ENCODE data around the gene NFAM1.

Gene NFAM1

DNA sequence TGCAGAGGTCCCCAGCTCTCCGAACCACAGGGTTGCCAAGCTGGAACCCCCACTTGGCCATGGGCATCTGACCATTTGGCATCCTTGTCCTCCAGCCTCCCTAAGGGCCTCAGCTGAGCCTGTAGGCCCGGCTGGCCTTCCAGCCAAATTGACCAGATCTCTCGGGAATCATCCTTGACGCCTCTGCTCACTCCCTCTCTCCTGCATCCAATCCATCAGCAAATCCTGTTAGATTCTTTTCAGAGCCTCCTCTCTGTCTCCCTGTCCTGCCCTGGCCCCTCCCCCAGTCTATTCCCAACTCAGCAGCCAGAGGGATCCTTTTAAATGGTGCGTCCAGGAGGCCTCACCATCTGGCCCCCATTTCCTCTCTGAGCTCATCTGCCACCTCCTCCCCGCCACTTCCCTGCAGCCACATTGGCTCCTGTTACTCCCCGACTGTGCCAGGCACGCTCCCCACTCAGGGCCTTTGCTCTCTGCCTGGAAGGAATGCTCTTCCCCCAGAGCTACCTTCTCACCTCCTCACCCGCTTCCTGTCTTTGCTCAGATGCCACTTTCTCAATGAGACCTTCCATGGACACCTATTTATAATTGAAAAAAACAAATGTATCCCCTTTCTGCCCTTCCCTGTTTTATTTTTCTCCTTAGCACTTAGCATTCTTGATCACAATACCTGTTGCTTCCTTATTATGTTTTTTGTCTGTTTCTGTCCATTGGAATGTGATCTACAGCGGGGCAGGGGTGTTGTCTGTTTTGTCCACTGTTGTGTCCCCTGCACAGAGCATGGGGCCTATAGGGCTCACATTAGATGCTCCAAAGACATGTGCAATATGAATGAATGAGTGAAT is 78.1 kb downstream of the NFAM1 start:
- Histone ChIP-seq H3K27me3 (ENCODE audit: control insufficient read depth, insufficient read depth, low read length) (no peaks in the 10 kb centered on the region), H3K4me1 (ENCODE audit: control insufficient read depth, insufficient read depth, low read length) (peaks cover 9% of the 10 kb centered on the region), H3K9me3 (ENCODE audit: control insufficient read depth, insufficient read depth, low read length) (no peaks in the 10 kb centered on the region), H3K9ac (ENCODE audit: low read depth, low read length) (no peak overlapping the region), H3K27ac (ENCODE audit: low read depth, low read length) (no peak overlapping the region), H3K4me3 (ENCODE audit: low read depth, low read length) (no peak overlapping the region), H3K36me3 (ENCODE audit: control insufficient read depth, insufficient read depth, low read length) (no peaks in the 10 kb centered on the region)

DNA sequence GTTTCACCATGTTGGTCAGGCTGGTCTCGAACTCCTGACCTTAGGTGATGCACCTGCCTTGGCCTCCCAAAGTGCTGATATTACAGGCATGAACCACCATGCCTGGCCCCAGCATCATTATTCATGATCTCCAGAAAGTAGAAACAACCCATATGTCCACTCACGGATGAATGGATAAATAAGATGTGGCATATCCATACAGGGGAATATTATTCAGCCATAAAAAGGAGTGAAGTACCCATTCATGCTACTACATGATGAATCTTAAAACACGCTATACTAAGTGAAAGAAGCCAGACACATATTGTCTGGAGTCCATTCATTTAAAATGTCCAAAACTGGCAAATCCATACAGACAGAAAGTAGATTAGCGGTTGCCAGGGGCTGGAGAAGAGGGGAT is 81.8 kb downstream of the NFAM1 start:
- Histone ChIP-seq H3K27ac (ENCODE audit: low read depth, low read length) (no peak overlapping the region), H3K4me3 (ENCODE audit: low read depth, low read length) (no peak overlapping the region), H3K4me1 (ENCODE audit: control insufficient read depth, insufficient read depth, low read length) (peaks cover 16% of the 10 kb centered on the region), H3K9ac (ENCODE audit: low read depth, low read length) (no peak overlapping the region), H3K9me3 (ENCODE audit: control insufficient read depth, insufficient read depth, low read length) (no peaks in the 10 kb centered on the region), H3K36me3 (ENCODE audit: control insufficient read depth, insufficient read depth, low read length) (no peaks in the 10 kb centered on the region), H3K27me3 (ENCODE audit: control insufficient read depth, insufficient read depth, low read length) (peaks cover 3% of the 10 kb centered on the region; the same call in 1 of the 2 replicates)

DNA sequence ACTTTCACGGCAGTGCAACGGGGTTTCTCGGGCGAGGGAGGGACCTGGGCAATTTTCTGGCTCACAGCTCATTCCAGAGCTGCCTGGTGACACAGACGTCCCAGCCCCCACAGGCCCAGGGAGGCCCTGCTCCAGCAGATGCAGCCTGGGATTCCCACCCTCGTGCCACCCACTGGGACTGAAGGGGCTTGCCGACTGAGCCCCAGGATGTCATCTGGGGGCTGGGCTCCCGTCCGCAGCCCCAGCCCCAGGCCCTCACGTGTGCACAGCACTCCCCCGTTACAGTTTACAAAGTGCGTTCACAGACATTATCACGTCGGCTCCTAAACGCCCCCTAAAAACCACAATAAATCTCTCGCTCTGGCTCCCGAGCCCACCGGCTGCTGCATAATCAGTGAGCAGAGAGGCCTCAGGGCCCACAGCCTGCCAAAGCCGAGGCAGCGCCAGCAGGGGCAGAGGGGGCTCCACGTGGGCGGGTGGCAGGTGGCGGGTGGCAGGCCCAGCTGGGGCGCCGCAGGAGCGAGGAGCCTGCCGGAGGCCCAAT is 84.8 kb downstream of the NFAM1 start:
- no peak overlapping the region for H3K4me3 ChIP-seq (ENCODE audit: low read depth, low read length)
- peaks cover 11% of the 10 kb centered on the region for H3K27me3 ChIP-seq (ENCODE audit: control insufficient read depth, insufficient read depth, low read length)
- H3K27ac ChIP-seq (ENCODE audit: low read depth, low read length) = peak overlapping the region; percentile 11
- no peaks in the 10 kb centered on the region for H3K36me3 ChIP-seq (ENCODE audit: control insufficient read depth, insufficient read depth, low read length)
- no peak overlapping the region for H3K9ac ChIP-seq (ENCODE audit: low read depth, low read length)
- peaks cover 13% of the 10 kb centered on the region for H3K4me1 ChIP-seq (ENCODE audit: control insufficient read depth, insufficient read depth, low read length)
- no peaks in the 10 kb centered on the region for H3K9me3 ChIP-seq (ENCODE audit: control insufficient read depth, insufficient read depth, low read length)

DNA sequence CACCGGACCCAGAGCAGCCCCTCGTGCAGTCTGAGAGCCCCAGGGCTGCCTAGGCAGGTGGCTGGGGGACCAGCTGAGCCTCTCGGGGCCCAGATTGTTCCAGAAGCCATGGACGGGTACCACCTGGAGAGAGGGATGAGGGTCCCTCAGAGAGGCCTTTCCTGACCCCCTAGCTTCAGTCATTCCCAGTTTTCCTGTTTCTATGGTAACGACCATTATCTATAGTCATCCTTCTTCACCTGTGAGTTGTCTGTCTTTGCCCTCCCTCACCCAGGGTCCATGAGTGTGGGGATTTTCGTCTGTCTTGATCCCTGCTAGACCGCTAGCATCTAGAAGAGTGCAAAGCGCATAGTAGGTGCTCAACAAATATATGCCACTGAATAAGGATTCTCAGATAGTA is 85.5 kb downstream of the NFAM1 start:
- Histone ChIP-seq H3K4me3 (ENCODE audit: low read depth, low read length) (no peak overlapping the region), H3K36me3 (ENCODE audit: control insufficient read depth, insufficient read depth, low read length) (no peaks in the 10 kb centered on the region), H3K27ac (ENCODE audit: low read depth, low read length) (no peak overlapping the region), H3K27me3 (ENCODE audit: control insufficient read depth, insufficient read depth, low read length) (peaks cover 18% of the 10 kb centered on the region), H3K9ac (ENCODE audit: low read depth, low read length) (no peak overlapping the region), H3K4me1 (ENCODE audit: control insufficient read depth, insufficient read depth, low read length) (peaks cover 13% of the 10 kb centered on the region), H3K9me3 (ENCODE audit: control insufficient read depth, insufficient read depth, low read length) (no peaks in the 10 kb centered on the region)

DNA sequence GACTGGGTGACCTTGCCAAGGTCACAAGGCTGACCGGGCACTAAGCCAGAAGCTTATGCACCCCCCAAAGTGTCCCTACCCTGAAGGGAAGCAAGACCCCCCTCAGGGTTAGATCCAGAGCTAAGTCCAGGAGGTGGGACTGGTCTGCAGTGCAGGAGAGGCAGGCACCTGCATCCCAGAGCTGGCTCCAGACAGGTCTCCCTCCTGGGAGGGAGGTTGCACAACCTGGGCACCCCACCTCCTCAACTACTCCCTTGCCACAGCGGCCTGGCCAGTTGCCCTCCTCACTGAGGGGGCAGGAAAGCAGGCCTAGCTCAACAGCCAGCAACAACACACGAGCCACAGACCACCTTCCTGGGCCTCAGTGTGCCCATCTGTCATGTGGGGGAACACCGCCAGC is 86.7 kb downstream of the NFAM1 start:
- Histone ChIP-seq H3K36me3 (ENCODE audit: control insufficient read depth, insufficient read depth, low read length) (no peaks in the 10 kb centered on the region), H3K4me3 (ENCODE audit: low read depth, low read length) (no peak overlapping the region), H3K27ac (ENCODE audit: low read depth, low read length) (no peak overlapping the region), H3K9me3 (ENCODE audit: control insufficient read depth, insufficient read depth, low read length) (no peaks in the 10 kb centered on the region), H3K9ac (ENCODE audit: low read depth, low read length) (no peak overlapping the region), H3K4me1 (ENCODE audit: control insufficient read depth, insufficient read depth, low read length) (peaks cover 21% of the 10 kb centered on the region), H3K27me3 (ENCODE audit: control insufficient read depth, insufficient read depth, low read length) (peaks cover 19% of the 10 kb centered on the region)

DNA sequence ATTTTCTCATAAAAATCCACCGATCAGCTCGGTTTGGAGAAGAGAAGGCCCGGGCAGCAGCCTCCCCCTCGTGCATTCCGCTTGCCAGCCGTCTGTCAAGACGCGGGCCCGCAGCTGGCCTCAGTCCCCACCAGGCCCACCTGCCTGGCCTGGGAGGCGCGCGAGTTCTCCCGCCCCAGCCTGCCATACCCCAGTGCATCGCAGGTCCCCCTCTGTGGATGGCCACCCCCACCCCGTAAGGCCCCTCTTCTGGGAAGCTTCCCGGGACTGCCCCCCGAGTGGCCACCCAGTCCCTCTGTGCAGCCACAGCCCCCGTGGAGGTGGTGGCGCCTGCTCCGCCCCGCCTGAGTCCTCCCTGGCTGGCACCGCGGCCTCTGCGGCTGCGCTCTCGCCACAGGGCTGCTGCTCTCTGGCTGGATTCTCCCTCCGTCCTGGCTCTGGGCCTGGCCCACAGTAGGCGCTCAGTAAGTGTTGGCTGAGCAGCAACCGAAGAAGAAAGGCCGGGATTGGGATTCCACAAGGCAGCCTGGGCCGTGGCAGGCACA is 87.8 kb downstream of the NFAM1 start:
- Histone ChIP-seq H3K4me3 (ENCODE audit: low read depth, low read length) (peak overlapping the region; percentile 45), H3K36me3 (ENCODE audit: control insufficient read depth, insufficient read depth, low read length) (no peaks in the 10 kb centered on the region), H3K27ac (ENCODE audit: low read depth, low read length) (peak overlapping the region; percentile 57), H3K9ac (ENCODE audit: low read depth, low read length) (no peak overlapping the region), H3K4me1 (ENCODE audit: control insufficient read depth, insufficient read depth, low read length) (peaks cover 23% of the 10 kb centered on the region), H3K9me3 (ENCODE audit: control insufficient read depth, insufficient read depth, low read length) (no peaks in the 10 kb centered on the region), H3K27me3 (ENCODE audit: control insufficient read depth, insufficient read depth, low read length) (peaks cover 19% of the 10 kb centered on the region)

DNA sequence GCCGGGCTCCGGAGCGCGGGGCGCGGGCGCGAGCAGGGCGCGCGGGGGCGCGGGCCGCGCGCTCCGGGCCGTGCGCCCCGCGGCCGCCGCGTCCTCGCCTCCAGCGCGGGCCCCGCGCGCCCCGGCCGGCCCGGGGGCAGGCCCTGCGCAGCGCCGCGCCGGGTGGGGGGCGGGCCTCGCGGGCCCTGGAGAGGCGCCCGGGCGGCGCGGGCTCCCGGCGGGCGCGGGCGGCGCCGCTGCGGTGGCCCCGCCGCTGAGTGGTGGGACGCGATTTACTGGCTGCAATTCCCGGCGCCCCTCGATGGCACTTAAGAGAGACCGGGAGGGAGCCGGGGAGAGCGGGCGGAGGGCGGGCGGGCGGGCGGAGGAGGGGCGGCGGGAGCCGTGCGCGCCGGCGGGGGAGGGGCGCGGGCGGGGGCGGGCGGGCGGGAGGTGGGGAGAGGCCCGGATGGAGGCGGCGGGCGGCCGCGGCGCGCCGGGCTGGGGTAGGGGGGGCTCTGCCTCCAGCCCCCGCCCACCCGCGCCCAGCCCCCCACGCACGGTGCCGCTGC is 88.6 kb downstream of the NFAM1 start:
- H3K4me1 ChIP-seq (ENCODE audit: control insufficient read depth, insufficient read depth, low read length) = peaks cover 23% of the 10 kb centered on the region
- H3K27me3 ChIP-seq (ENCODE audit: control insufficient read depth, insufficient read depth, low read length) = peaks cover 19% of the 10 kb centered on the region
- H3K4me3 ChIP-seq (ENCODE audit: low read depth, low read length) = no peak overlapping the region; the same call in 1 of the 2 replicates
- H3K9me3 ChIP-seq (ENCODE audit: control insufficient read depth, insufficient read depth, low read length) = no peaks in the 10 kb centered on the region
- no peak overlapping the region for H3K27ac ChIP-seq (ENCODE audit: low read depth, low read length)
- H3K9ac ChIP-seq (ENCODE audit: low read depth, low read length) = no peak overlapping the region
- no peaks in the 10 kb centered on the region for H3K36me3 ChIP-seq (ENCODE audit: control insufficient read depth, insufficient read depth, low read length)

DNA sequence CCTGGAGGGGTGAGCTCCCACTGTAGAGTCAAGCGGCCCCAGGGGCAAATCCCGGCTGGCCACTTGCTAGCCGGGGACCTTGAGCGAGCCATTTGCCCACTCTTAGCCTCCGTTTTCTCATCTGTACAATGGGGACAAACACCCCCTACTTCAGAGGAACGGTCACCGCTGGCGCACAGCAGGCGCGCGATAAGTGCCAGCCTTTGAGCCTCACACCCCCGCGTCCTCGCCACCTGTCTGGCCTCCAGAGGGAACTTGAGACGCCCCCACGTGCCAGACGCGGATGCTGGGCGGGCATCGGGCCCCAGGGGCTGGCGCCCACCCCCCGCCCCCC is 89.1 kb downstream of the NFAM1 start:
- peaks cover 23% of the 10 kb centered on the region for H3K4me1 ChIP-seq (ENCODE audit: control insufficient read depth, insufficient read depth, low read length)
- H3K9ac ChIP-seq (ENCODE audit: low read depth, low read length) = no peak overlapping the region
- H3K27me3 ChIP-seq (ENCODE audit: control insufficient read depth, insufficient read depth, low read length) = peaks cover 19% of the 10 kb centered on the region
- no peaks in the 10 kb centered on the region for H3K36me3 ChIP-seq (ENCODE audit: control insufficient read depth, insufficient read depth, low read length)
- no peaks in the 10 kb centered on the region for H3K9me3 ChIP-seq (ENCODE audit: control insufficient read depth, insufficient read depth, low read length)
- H3K27ac ChIP-seq (ENCODE audit: low read depth, low read length) = no peak overlapping the region
- peak overlapping the region; percentile 52; the same call in 1 of the 2 replicates for H3K4me3 ChIP-seq (ENCODE audit: low read depth, low read length)

DNA sequence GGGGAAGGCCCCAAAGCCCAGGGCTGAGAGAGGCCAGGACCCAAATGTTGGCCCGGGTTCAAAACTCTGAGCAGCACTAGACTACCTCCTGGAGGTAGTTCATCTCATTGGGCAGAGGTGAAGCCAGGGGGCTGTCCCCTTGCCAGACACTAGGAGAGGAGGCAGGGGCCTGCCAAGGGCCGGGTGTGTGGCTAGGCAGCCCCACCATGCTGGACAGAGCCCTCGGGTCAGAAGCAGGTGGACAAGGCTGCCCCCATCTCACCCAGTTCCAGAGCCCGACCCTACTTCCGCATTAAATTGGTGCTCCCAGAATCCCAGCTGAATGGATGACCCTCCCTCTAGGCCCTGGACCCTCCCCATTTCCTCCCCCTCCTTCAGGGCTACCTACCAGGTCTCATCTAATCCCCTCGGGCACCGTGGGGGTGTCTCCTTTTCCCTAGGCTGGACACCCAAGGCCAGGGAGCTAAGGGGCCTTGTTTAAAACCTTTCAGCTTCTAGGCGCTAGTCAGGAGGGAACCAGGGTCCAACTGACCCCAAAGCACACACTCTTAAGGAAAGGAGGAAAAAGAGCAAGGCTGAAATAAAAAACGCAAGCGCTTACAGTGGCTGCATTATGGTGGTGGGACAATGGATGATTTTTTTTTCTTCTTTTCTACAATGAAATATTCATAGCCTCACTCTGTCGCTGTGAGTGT is 89.6 kb downstream of the NFAM1 start:
- H3K9ac ChIP-seq (ENCODE audit: low read depth, low read length) = no peak overlapping the region
- H3K4me3 ChIP-seq (ENCODE audit: low read depth, low read length) = peak overlapping the region; percentile 52; the same call in 1 of the 2 replicates
- no peaks in the 10 kb centered on the region for H3K9me3 ChIP-seq (ENCODE audit: control insufficient read depth, insufficient read depth, low read length)
- no peaks in the 10 kb centered on the region for H3K36me3 ChIP-seq (ENCODE audit: control insufficient read depth, insufficient read depth, low read length)
- peaks cover 23% of the 10 kb centered on the region for H3K4me1 ChIP-seq (ENCODE audit: control insufficient read depth, insufficient read depth, low read length)
- no peak overlapping the region for H3K27ac ChIP-seq (ENCODE audit: low read depth, low read length)
- peaks cover 19% of the 10 kb centered on the region for H3K27me3 ChIP-seq (ENCODE audit: control insufficient read depth, insufficient read depth, low read length)

DNA sequence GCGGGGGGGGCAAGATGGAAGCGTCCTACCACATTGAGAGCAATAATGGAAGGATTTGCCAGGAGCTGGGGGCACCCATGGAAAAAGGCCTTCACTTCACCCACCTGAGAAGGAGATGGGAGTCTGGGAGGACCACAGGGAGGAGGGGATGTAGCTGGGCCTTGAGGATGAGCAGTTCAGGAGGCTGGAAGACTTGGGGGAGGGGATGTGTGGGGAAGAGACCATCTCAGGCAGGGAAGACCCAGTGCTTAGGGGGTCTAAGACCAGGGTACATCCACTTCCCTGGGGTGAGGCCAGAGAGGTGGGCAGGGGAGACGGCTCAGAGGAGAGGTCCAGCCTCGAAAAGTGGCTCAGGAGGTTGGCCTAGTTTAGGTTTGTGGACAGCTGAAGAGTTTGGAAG is 90.4 kb downstream of the NFAM1 start:
- Histone ChIP-seq H3K27me3 (ENCODE audit: control insufficient read depth, insufficient read depth, low read length) (peaks cover 19% of the 10 kb centered on the region), H3K9ac (ENCODE audit: low read depth, low read length) (no peak overlapping the region), H3K36me3 (ENCODE audit: control insufficient read depth, insufficient read depth, low read length) (no peaks in the 10 kb centered on the region), H3K4me1 (ENCODE audit: control insufficient read depth, insufficient read depth, low read length) (peaks cover 16% of the 10 kb centered on the region), H3K27ac (ENCODE audit: low read depth, low read length) (no peak overlapping the region), H3K9me3 (ENCODE audit: control insufficient read depth, insufficient read depth, low read length) (no peaks in the 10 kb centered on the region), H3K4me3 (ENCODE audit: low read depth, low read length) (no peak overlapping the region)
